ENCODE results near the gene PCSK4.

The PCSK4 gene

DNA sequence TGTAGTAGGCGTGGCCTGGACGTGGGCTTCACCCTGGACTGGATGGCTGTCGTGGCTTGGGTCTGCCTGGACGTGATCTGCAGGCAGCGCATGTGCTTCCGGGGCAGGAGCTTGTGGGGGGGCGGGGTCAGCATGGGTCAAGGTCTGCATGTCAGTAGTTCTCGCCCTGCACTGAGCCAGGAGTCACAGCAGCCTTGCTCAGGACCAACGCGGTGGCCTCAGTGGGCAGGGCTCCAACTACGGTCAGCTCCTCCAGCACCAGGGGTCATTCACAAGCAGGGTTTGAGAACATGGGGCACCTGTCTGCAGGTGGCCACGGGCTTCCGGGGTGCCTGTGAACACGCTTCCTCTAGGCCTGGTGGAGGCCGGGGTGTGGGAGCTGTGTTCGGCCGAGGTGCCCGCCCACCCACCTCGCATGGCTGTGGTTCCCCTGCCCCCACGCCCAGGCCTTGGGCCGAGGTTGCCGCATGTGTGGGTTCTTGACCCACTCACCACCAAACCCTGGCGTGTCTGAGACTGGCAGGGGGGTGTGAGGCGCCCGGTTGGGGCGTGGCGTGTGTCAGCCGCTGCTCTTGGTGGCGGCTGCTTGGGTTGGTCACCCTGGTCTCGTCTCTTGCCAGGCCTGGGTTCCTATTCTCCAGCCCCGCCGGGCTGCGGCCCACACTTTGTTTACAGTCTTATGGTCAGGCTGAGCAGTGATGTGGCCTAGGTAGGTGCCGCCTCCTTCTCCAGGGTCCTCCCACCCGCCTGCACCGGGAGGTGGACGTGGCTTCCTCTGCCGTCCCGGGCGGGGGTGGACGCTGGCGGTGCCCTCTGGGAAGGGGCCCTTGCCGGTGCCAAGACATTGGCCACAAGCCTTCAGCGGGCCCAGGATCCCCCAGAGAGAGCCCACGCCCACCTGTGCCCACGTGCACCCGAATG, 56.8 kb downstream of the PCSK4 start:
- Histone ChIP-seq H3K36me3 (replicated peaks) (peaks cover 63% of the 10 kb centered on the region), H3K27me3 (replicated peaks) (no peaks in the 10 kb centered on the region), H3K4me3 (ENCODE audit: low read depth, low read length) (no peak overlapping the region), H3K27ac (no peak overlapping the region)
- in situ Hi-C loops (cut with HindIII; ENCODE audit: low pct_ligation_motif_present, low sequenced_read_pairs) = no loop called here
- no peak for DNase-seq
- TF ChIP-seq, protein P1, sequence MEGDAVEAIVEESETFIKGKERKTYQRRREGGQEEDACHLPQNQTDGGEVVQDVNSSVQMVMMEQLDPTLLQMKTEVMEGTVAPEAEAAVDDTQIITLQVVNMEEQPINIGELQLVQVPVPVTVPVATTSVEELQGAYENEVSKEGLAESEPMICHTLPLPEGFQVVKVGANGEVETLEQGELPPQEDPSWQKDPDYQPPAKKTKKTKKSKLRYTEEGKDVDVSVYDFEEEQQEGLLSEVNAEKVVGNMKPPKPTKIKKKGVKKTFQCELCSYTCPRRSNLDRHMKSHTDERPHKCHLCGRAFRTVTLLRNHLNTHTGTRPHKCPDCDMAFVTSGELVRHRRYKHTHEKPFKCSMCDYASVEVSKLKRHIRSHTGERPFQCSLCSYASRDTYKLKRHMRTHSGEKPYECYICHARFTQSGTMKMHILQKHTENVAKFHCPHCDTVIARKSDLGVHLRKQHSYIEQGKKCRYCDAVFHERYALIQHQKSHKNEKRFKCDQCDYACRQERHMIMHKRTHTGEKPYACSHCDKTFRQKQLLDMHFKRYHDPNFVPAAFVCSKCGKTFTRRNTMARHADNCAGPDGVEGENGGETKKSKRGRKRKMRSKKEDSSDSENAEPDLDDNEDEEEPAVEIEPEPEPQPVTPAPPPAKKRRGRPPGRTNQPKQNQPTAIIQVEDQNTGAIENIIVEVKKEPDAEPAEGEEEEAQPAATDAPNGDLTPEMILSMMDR (IDR thresholded peaks at IDR 0.05; ENCODE audit: low read depth, low read length, missing control alignments) = no peak

DNA sequence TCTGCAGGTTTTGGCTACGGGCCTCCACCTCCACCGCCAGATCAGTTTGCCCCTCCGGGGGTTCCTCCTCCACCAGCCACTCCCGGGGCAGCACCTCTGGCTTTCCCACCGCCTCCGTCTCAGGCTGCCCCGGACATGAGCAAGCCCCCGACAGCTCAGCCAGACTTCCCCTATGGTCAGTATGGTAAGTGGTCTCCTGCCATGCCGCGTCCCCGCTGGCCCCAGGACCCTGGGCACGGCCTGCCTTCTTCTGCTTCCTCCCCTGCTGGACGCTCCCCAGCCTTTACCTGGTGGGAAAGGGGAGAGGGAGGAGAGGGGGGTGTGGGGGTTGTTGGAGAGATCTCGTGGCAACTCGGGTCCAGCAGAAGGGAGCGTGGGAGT, 57.7 kb downstream of the PCSK4 start:
- TF ChIP-seq, protein P1 (IDR thresholded peaks at IDR 0.05; ENCODE audit: low read depth, low read length, missing control alignments) = no peak
- Histone ChIP-seq H3K27me3 (replicated peaks) (no peaks in the 10 kb centered on the region), H3K27ac (no peak overlapping the region), H3K36me3 (replicated peaks) (peaks cover 69% of the 10 kb centered on the region), H3K4me3 (ENCODE audit: low read depth, low read length) (no peak overlapping the region)
- DNase-seq = no peak
- in situ Hi-C loops (cut with HindIII; ENCODE audit: low pct_ligation_motif_present, low sequenced_read_pairs) = no loop called here

DNA sequence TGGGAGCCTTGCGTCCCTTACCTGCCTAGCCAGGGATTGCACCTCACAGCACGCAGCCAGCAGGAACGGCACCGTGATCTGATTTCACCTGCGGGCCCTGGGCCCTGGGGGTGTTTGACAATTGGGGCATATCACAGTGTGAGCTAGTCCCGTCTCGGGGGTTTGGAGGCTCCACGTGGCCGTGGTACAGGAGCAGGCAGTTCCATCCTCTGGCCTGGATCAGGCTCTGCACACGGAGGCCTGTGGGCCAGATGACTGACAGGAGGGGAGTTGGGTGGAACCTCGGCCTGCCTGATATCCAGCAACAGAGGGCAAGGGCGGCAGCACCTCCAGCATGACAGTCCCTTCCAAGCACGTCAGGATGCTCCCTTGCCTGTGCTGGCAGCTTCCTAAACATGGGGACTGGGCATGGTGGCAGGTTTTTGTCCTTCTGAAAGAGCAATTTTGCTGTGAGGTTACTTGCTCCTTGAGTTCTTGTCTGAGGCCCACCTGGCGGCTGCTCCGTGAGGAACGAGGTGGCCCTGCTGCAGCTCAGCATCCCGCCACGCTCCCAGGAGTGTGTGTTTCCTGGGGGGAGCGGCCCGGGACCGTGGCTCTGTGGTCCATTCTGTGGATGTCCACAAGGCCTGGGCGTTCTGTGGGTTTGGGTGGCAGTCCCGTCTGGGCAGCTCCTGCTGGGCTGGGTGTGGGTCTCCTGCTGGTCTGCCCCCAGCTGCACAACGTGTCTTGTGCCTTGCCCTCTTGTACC, 58.2 kb downstream of the PCSK4 start:
- no peak for DNase-seq
- Histone ChIP-seq H3K27me3 (replicated peaks) (no peaks in the 10 kb centered on the region), H3K4me3 (ENCODE audit: low read depth, low read length) (no peak overlapping the region), H3K27ac (no peak overlapping the region), H3K36me3 (replicated peaks) (peaks cover 74% of the 10 kb centered on the region)
- in situ Hi-C loops (cut with HindIII; ENCODE audit: low pct_ligation_motif_present, low sequenced_read_pairs) = no loop called here
- TF ChIP-seq, protein P1 (IDR thresholded peaks at IDR 0.05; ENCODE audit: low read depth, low read length, missing control alignments) = no peak

All from brain microvascular endothelial cell (primary cell).